NCI-H2029 treated with DMSO at 0.1 percent for 48 hours (cell line): ENCODE results near the gene HERC6.
"Not testable (repeated sequence)": the region's sequence is repeated elsewhere in the genome, so short reads cannot be mapped to it uniquely, and the experiment has no call there.

Experiments used
- DNase-seq: peaks from one replicate; lab custom pipeline; 2025; lab: John Stamatoyannopoulos, UW

The HERC6 gene

DNA sequence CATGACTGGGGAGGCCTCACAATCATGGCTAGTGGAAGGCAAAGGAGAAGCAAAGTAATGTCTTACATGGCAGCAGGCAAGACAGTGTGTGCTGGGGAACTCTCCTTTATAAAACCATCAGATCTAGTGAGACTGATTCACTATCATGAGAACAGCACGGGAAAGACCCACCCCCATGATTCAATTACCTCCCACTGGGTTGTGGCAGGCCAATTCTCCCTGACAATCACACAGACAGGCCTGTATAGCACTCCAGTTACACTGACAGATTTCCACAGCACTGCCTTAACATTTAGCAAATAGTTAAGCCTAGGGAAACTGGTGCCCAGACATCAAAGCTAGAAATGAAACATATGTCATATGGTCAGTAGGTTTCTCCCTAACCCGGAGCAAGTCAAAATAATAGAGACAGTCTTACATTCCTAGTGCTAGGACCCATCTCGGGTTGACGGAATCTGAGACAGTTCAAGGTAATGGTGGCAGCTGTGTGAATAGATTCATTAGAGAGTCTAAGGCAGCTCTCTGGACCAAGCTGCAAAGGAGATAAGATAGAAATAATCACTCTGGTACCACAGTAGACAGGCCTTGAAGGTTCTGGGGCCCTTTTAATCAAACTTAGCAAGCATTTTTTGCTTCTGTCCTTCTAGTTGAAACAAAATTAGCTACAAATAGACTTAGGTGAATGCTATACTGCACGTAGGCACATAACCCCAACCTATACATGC, 68.9 kb downstream of the HERC6 start:
- no peak for DNase-seq

DNA sequence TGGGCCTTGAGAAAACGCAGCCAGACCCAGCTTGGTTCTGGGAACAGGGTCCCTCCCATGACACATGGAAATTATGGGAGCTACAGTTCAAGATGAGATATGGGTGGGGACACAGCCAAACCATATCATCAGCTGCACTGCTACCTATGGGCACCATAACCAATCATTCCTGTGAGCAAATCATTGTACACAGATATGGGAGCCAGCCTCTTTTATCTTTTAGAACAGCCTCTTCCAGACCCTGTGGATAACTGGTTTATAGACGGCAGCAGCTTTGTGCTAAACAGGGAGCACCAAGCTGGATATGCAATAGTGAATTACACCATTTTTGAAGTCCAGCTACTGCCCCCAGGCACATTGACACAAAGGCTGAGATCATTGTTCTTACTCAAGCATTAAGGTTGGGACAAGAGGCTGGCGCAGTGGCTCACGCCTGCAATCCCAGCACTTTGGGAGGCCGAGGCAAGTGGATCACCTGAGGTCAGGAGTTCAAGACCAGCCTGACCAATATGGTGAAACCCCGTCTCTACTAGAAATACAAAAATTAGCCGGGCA, 69.6 kb downstream of the HERC6 start:
- not testable (repeated sequence) for DNase-seq

DNA sequence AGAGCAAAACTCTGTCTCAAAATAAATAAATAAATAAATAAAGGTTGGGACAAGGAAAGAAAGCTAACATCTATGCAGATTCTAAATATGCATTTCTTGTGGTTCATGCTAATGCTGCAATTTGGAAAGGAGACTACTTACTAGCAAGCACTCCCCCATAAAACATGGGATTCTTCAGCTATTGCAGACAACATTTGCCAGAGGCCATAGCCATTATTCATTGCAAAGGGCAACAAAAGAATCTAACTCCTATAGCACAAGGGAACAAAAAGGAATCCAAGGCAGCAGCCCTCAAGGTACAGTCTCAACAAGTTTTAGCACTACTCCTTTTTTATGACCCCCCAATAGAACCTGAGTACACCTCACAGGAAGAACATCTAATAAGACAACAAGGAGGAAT, 70.2 kb downstream of the HERC6 start:
- DNase-seq = no peak

DNA sequence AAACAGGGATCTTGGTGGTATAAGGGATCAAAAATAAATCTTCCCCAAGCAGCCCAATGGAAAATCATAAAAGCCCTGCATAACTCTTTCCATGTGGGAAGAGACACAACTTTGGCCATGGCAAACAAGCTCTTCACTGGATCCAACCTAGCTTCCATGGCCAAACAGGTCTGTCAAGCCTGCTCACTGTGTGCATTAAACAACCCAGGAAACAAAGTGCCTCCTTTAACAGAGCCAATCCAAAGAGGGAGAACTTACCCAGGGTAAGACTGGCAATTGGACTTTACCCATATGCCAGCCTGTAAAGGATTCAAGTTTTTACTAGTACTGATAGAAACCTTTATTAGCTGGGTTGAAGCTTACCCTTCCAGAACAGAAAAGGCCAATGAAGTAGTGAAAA, 70.6 kb downstream of the HERC6 start:
- no peak for DNase-seq

DNA sequence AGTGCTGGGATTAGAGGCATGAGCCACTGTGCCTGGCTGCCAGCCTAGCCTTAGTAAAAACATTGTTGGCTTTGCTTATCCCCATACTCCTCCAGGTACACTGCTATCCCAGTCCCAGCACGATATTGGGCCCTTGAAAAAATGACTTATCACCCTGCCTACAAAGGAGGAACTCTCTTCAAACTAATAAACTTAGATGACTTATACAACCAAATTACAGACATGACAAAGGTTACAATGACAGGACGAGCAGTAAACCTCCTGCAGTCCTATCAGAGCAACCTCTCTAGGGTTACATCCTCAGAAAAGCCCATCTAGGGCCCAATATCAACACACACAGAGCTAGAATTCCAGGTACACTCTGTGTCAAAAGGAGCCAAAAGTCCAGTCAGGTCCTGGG, 72.6 kb downstream of the HERC6 start:
- no peak for DNase-seq

DNA sequence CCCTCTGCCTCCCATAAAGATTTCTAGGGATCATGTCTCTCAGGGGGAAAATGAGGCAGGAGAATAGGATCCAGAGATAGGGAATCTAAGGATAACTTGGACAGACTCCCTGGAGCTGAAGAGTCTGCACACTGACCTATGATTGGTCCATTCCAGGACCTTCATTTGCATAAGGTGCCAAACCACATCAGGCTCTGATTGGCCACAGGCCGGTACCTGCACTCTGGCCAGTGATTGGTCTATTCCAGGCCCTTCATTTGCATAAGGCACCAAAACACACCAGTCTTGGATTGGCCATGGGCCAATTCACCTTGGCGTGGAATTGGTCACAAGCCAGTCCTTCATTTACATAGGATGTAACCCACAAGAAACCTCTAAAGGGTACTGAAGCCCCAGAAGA, 74.3 kb downstream of the HERC6 start:
- DNase-seq = no peak

DNA sequence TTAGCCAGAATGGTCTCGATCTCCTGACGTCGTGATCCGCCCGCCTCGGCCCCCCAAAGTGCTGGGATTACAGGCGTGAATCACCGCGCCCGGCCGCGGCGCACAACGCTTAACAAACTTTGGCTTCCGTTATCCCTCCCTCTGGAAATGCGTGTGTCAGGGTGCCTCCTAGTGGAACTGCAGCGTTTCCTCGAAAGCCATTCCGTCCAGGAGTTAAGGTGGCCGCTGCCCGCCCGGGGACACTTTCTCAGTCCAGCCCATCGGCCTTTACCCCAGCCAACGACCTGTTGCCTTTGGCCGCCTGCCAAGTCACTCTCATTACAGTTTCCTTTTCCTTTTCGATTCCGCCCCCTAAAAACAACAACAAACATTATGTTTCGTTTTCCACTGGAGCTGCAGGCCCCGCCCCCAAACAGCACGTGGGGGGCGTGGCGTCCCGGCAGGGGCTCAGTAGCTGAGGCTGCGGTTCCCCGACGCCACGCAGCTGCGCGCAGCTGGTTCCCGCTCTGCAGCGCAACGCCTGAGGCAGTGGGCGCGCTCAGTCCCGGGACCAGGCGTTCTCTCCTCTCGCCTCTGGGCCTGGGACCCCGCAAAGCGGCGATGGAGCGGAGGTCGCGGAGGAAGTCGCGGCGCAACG, 78.1 kb downstream of the HERC6 start, which contains the start of gene HERC5:
Gene HERC5, plus strand, starts transcription at position 450 of the 637 bp plus-strand sequence. Its CDS starts 151 bp downstream, at position 601.
- DNase-seq = peak; percentile 88

DNA sequence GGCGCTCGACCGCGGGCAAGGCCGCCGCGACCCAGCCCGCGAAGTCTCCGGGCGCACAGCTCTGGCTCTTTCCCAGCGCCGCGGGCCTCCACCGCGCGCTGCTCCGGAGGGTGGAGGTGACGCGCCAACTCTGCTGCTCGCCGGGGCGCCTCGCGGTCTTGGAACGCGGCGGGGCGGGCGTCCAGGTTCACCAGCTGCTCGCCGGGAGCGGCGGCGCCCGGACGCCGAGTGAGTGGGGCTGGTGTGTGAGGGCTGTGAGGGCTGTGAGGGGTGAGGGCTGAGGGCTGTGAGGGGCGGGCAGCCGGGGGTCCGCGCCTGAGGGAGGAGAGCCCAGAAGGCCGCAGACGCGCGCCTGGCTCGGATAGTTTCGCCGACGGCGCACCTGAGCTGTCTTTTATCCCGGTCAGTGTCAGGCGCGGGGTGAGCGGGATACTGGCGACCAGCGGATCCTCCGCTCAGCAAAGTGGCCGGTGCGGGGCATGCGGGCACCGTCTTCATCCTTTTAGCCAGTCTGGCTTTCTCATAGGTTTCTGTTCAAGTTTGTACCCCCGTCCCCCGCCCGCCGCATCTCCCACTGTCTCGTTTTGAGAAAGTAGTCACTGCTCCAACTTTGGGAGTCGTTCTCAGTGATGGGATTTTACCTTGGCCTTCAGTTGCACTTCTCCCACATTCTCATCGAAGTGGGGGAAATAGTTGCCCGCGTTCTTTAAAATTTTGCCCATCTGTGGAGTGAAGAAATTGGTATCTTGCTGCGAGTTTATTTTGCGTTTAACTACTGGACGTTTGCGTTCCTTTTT, 78.9 kb downstream of the HERC6 start:
- DNase-seq = no peak

DNA sequence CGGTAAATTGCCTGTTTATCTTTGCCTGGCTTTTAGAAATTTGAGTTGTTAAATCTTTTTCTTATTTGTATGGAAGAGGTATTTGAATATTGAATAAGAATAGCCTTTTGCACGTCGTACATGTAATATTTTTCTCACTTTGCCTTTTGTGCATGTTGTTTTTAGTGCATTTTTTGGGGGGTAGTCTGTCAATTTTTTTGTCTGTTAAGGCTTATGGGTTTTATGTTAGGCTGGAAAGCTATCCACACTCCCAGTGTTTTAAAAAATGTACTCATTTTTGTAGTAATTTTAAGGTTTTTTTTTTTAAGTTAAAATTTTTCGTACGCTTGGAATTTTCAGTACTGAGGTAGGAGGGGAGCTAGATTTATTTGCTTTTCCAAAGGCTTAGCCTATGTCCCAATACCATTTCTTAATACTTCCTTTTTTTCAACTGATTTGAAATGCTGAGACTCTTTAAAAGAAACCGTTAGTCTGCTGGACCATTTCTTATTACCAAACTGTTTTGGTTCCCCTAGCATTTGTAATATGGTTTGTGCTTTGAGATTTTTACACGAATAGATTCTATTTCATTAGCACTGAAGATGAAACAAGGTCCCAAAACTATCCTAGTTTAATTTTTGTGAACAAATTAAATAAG, 79.6 kb downstream of the HERC6 start:
- DNase-seq = no peak

DNA sequence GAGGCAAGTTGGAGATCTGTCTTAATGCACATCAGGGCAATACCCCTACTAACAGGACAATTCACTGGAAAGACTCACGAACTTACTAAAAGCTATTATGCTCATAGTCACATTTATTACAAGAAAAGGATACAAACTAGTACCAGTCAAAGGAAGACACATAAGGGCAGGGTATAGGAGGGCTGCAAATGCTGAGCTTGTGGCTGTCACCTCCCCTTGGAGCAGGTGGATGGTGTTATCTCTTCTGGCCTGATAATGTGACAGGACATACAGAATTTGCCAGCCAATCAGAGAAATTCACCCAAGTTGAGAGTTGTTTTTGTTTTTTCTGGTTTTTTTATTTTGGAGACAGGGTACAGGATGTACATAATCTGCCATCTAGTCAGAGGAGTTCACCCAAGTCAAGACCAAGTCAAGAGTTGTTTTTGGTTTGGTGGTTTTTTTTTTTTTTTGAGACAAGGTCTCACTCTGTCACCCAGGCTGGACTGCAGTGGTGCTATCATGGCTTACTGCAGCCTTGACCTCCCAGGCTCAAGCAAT, 87.1 kb downstream of the HERC6 start:
- no peak for DNase-seq

DNA sequence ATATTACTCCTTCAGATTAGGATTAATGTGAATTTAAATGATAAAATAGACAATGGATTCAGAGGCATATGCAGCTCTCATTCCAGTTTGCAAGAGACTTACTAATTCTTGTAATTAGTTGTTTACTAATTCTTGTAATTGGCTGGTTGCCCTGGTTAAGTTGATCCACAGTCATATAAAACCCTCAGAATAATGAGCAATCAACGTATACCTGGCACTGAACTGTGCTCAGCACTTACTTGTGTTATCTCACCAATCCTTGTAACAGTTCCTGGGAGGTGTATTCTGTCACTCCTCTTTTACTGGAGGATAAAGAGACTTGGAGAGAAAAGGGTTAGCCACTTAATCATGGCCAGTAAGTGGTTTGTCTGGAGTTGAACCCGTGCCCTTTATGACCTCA, 88.7 kb downstream of the HERC6 start:
- DNase-seq = no peak

DNA sequence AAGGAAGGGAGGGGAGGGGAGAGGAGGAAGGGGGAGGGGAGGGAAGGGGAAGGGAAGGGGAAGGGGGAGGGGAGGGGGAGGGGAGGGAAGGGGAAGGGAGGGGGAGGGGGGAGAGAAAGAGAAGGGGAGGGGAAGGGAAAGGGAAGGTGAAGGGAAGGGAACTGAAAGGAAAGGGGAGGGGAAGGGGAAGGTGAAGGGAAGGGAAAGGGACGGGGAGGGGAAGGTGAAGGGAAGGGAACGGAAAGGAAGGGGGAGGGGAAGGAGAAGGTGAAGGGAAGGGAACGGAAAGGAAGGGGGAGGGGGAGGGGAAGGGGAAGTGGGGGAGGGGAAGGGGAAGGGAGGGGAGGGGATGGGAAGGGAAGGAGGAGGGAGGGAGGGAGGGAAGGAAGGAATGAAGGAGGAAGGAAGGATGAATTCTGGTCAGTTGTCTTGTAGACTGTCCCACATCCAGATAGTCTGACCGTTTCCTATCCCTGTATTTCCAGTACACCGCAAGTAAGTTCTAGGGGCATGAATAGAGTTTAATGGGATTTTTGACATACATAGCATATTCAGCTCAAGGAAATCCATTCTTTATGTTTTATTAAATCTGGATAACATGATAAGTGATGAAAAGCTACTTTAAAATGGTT, 98.7 kb downstream of the HERC6 start:
- DNase-seq = no peak

DNA sequence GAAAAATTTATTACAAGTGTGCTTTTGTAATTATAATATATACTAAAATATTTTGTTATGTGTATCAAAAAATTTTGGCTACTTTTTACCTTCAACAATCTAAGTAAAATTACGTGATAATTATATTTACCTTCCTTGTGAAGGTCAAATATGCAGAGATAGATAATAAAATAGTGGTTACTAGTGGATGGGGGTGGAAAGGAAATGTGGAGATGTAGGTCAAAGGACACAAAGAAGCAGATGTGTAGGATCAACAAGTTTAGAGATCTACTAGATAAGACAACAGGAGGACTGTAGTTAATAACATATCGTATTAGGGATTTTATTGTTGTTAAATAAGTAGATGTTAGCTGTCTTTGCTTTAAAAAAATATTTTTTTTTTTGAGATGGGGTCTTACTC, 99.6 kb downstream of the HERC6 start:
- DNase-seq = no peak

DNA sequence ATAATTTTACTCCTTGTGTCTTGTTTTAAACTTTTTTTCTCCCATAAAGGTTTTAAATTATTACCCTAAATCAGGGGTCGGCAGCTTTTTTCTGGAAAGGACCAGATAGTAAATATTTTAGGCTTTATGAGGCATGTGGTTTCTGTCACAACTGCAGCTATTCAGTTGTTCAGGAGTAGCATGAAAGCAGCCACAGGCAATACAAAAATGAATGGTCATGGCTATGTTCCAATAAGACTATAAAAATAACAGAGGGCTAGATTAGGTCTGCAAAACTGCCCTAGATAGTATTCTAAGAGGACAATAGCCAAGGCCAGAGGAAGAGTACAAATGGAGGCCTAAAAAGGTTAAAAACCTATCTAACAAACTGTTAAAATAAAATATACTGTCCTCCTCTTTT, 102.9 kb downstream of the HERC6 start:
- no peak for DNase-seq

DNA sequence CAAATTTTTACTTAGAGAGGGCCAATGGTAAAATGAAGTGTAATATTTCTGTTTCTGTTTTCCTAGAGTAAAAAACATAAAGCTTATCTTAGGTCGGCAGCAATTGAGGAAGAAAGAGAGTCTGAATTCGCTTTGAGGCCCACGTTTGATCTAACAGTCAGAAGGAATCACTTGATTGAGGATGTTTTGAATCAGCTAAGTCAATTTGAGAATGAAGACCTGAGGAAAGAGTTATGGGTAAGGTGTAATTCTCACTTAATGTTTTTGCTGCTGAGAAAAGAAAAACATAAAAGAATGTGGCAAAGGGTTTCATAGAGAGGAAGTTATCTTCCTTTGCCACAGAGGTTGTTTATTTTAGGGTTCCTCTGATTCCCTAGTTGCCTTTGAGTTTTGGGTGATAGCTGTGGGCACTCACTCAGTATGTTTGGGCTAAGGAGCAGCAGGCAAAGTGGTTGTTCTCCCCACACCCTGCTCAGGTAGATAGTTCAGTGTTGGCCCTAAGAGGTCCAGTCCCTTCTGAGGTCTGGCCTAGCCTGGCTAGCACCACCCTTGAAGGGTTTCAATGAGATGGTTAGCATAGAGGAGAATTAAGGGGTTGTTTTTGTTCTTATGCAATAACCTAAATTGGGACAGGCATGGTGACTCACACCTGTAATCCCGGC, 110.6 kb downstream of the HERC6 start:
- DNase-seq = no peak
